ENCODE data around the gene ZNF423.

Gene ZNF423

GRCh38 chr16:49621241-49622083 lies 234.4 kb downstream of the ZNF423 start:
- H3K36me3 Mint-ChIP-seq (ENCODE audit: low read depth) = no peaks in the 10 kb centered on the region

GRCh38 chr16:49620869-49621240 lies 235.1 kb downstream of the ZNF423 start:
- TF ChIP-seq CTCF (IDR thresholded peaks at IDR 0.05) = no peak
- peak overlapping the region; percentile 34 for H3K27ac Mint-ChIP-seq
- no peak for DNase-seq
- peaks cover 4% of the 10 kb centered on the region for H3K27me3 Mint-ChIP-seq (ENCODE audit: low read depth, poor library complexity)
- no peaks in the 10 kb centered on the region for H3K36me3 Mint-ChIP-seq (ENCODE audit: low read depth)
- no peaks in the 10 kb centered on the region for H3K4me1 Mint-ChIP-seq
- H3K4me3 Mint-ChIP-seq = peak overlapping the region; percentile 31
- H3K9me3 Mint-ChIP-seq = no peaks in the 10 kb centered on the region

More at GRCh38 chr16:49621241-49622083, 234.4 kb downstream of the ZNF423 start:
- peak; percentile 44 for DNase-seq
- no peak for TF ChIP-seq CTCF (IDR thresholded peaks at IDR 0.05)
- H3K4me3 Mint-ChIP-seq = peak overlapping the region; percentile 57
- H3K9me3 Mint-ChIP-seq = no peaks in the 10 kb centered on the region
- H3K27me3 Mint-ChIP-seq (ENCODE audit: low read depth, poor library complexity) = peaks cover 3% of the 10 kb centered on the region
- peak overlapping the region; percentile 78 for H3K27ac Mint-ChIP-seq
- no peaks in the 10 kb centered on the region for H3K4me1 Mint-ChIP-seq

GRCh38 chr16:49620158-49620868 lies 235.6 kb downstream of the ZNF423 start:
- Mint-ChIP-seq H3K27ac (no peak overlapping the region), H3K9me3 (no peaks in the 10 kb centered on the region), H3K4me3 (peak overlapping the region; percentile 31), H3K36me3 (ENCODE audit: low read depth) (no peaks in the 10 kb centered on the region), H3K27me3 (ENCODE audit: low read depth, poor library complexity) (peaks cover 6% of the 10 kb centered on the region), H3K4me1 (peaks cover 2% of the 10 kb centered on the region)
- DNase-seq = no peak
- TF ChIP-seq CTCF (IDR thresholded peaks at IDR 0.05) = no peak

GRCh38 chr16:49619811-49620157 lies 236.1 kb downstream of the ZNF423 start:
- no peak overlapping the region for H3K27ac Mint-ChIP-seq
- peaks cover 6% of the 10 kb centered on the region for H3K27me3 Mint-ChIP-seq (ENCODE audit: low read depth, poor library complexity)
- no peaks in the 10 kb centered on the region for H3K36me3 Mint-ChIP-seq (ENCODE audit: low read depth)
- H3K4me3 Mint-ChIP-seq = no peak overlapping the region
- no peaks in the 10 kb centered on the region for H3K9me3 Mint-ChIP-seq
- no peak for TF ChIP-seq CTCF (IDR thresholded peaks at IDR 0.05)
- no peak for DNase-seq
- H3K4me1 Mint-ChIP-seq = peaks cover 6% of the 10 kb centered on the region

- Mint-ChIP-seq H3K9me3 (peaks cover 3% of the 10 kb centered on the region), H3K4me3 (no peak overlapping the region), H3K4me1 (peaks cover 6% of the 10 kb centered on the region), H3K27me3 (ENCODE audit: low read depth, poor library complexity) (peaks cover 6% of the 10 kb centered on the region), H3K36me3 (ENCODE audit: low read depth) (peaks cover 7% of the 10 kb centered on the region), H3K27ac (no peak overlapping the region)
- no peak for TF ChIP-seq CTCF (IDR thresholded peaks at IDR 0.05)
- DNase-seq = no peak
Measured at GRCh38 chr16:49618955-49619354, 237.0 kb downstream of the ZNF423 start.

All from nephron progenitor cell (in vitro differentiated cells).